Measurements from ENCODE around the gene RNF169. TPM values are rescaled to one million over a fixed set of nuclear protein-coding genes. Genes with fewer than 3 reads are reported as not detected.

RNF169 gene
- total RNA-seq, 1 donor from 2014 or later: 15.5 TPM

GRCh38 chr11:74784234-74784633 is 35.6 kb downstream of the RNF169 start:
- H3K36me3 Mint-ChIP-seq (ENCODE audit: unreplicated experiment): no peaks in the 10 kb centered on the region
- no peak overlapping the region for H3K27ac Mint-ChIP-seq (ENCODE audit: unreplicated experiment)
- H3K4me1 Mint-ChIP-seq (ENCODE audit: unreplicated experiment): peaks cover 8% of the 10 kb centered on the region
- no peak for TF ChIP-seq CTCF (IDR thresholded peaks at IDR 0.05)
- no peak for DNase-seq (ENCODE audit: extremely low spot score, unreplicated experiment)
- H3K27me3 Mint-ChIP-seq (ENCODE audit: unreplicated experiment): no peaks in the 10 kb centered on the region
- no peak overlapping the region for H3K4me3 Mint-ChIP-seq (ENCODE audit: unreplicated experiment)
- no peaks in the 10 kb centered on the region for H3K9me3 Mint-ChIP-seq (ENCODE audit: unreplicated experiment)

GRCh38 chr11:74784726-74785125 is 36.1 kb downstream of the RNF169 start:
- no peak overlapping the region for H3K4me3 Mint-ChIP-seq (ENCODE audit: unreplicated experiment)
- no peak overlapping the region for H3K27ac Mint-ChIP-seq (ENCODE audit: unreplicated experiment)

GRCh38 chr11:74786574-74786973 is 37.9 kb downstream of the RNF169 start:
- no peaks in the 10 kb centered on the region for H3K9me3 Mint-ChIP-seq (ENCODE audit: unreplicated experiment)
- H3K4me1 Mint-ChIP-seq (ENCODE audit: unreplicated experiment): peaks cover 8% of the 10 kb centered on the region
- no peak for DNase-seq (ENCODE audit: extremely low spot score, unreplicated experiment)
- TF ChIP-seq CTCF (IDR thresholded peaks at IDR 0.05): no peak
- H3K27ac Mint-ChIP-seq (ENCODE audit: unreplicated experiment): no peak overlapping the region
- no peak overlapping the region for H3K4me3 Mint-ChIP-seq (ENCODE audit: unreplicated experiment)
- peaks cover 13% of the 10 kb centered on the region for H3K36me3 Mint-ChIP-seq (ENCODE audit: unreplicated experiment)
- no peaks in the 10 kb centered on the region for H3K27me3 Mint-ChIP-seq (ENCODE audit: unreplicated experiment)

More at GRCh38 chr11:74784726-74785125, 36.1 kb downstream of the RNF169 start:
- Mint-ChIP-seq H3K36me3 (ENCODE audit: unreplicated experiment) (peaks cover 2% of the 10 kb centered on the region), H3K4me1 (ENCODE audit: unreplicated experiment) (peaks cover 8% of the 10 kb centered on the region), H3K9me3 (ENCODE audit: unreplicated experiment) (no peaks in the 10 kb centered on the region), H3K27me3 (ENCODE audit: unreplicated experiment) (no peaks in the 10 kb centered on the region)
- TF ChIP-seq CTCF (IDR thresholded peaks at IDR 0.05): no peak
- no peak for DNase-seq (ENCODE audit: extremely low spot score, unreplicated experiment)

- DNase-seq (ENCODE audit: extremely low spot score, unreplicated experiment): no peak
- H3K27ac Mint-ChIP-seq (ENCODE audit: unreplicated experiment): no peak overlapping the region
- no peak for TF ChIP-seq CTCF (IDR thresholded peaks at IDR 0.05)
- H3K9me3 Mint-ChIP-seq (ENCODE audit: unreplicated experiment): no peaks in the 10 kb centered on the region
- no peaks in the 10 kb centered on the region for H3K27me3 Mint-ChIP-seq (ENCODE audit: unreplicated experiment)
- no peaks in the 10 kb centered on the region for H3K4me1 Mint-ChIP-seq (ENCODE audit: unreplicated experiment)
- no peak overlapping the region for H3K4me3 Mint-ChIP-seq (ENCODE audit: unreplicated experiment)
- H3K36me3 Mint-ChIP-seq (ENCODE audit: unreplicated experiment): peaks cover 24% of the 10 kb centered on the region
These were observed 42.9 kb downstream of the RNF169 start for GRCh38 chr11:74791333-74792100.

- DNase-seq (ENCODE audit: extremely low spot score, unreplicated experiment): no peak
- H3K4me3 Mint-ChIP-seq (ENCODE audit: unreplicated experiment): no peak overlapping the region
- peaks cover 12% of the 10 kb centered on the region for H3K36me3 Mint-ChIP-seq (ENCODE audit: unreplicated experiment)
- H3K9me3 Mint-ChIP-seq (ENCODE audit: unreplicated experiment): no peaks in the 10 kb centered on the region
- H3K27me3 Mint-ChIP-seq (ENCODE audit: unreplicated experiment): no peaks in the 10 kb centered on the region
- H3K27ac Mint-ChIP-seq (ENCODE audit: unreplicated experiment): no peak overlapping the region
- TF ChIP-seq CTCF (IDR thresholded peaks at IDR 0.05): no peak
- peaks cover 5% of the 10 kb centered on the region for H3K4me1 Mint-ChIP-seq (ENCODE audit: unreplicated experiment)
These were observed 57.6 kb downstream of the RNF169 start for GRCh38 chr11:74806267-74806666.

All from osteocyte (in vitro differentiated cells).